OCI-LY3 (cell line): ENCODE results near the gene SMYD3.

Experiments used
- EZH2phosphoT487 ChIP-seq: fragments of 200-600 bp; shearing (Covaris generic); IDR thresholded peaks from 2 replicates; pipeline ENCODE4 v1.6.1; 2018; ENCODE audit warnings: antibody characterized with exemption, mixed run types, low read depth
- TF ChIP-seq, protein P1 (sequence below): fragments of 200-600, 300-600 bp; sonication (generic); IDR thresholded peaks from 2 replicates; pipeline ENCODE4 v1.5.1; 2014; ENCODE audit warnings: antibody characterized with exemption, low read length, low read depth

DNA sequence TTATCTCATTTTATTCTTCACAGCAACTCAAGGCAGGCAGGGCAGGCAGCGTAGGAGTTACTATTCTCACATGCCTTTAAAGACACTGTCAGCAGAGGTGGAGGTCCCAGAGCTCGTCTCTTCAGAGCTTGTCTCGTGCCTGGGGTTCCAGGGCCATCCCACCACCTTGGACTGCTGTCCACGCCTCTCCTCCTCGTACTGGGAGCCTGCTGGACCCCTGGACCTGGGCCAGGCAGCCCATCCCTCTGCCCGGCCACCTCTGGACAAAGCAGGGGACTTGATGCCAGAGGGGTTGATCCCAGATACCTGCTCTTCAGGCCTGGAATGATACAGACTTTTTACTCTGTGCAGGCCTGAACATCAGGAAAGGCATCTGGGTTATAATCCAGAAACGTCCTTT lies 805.4 kb downstream of the SMYD3 start:
- TF ChIP-seq, protein P1, sequence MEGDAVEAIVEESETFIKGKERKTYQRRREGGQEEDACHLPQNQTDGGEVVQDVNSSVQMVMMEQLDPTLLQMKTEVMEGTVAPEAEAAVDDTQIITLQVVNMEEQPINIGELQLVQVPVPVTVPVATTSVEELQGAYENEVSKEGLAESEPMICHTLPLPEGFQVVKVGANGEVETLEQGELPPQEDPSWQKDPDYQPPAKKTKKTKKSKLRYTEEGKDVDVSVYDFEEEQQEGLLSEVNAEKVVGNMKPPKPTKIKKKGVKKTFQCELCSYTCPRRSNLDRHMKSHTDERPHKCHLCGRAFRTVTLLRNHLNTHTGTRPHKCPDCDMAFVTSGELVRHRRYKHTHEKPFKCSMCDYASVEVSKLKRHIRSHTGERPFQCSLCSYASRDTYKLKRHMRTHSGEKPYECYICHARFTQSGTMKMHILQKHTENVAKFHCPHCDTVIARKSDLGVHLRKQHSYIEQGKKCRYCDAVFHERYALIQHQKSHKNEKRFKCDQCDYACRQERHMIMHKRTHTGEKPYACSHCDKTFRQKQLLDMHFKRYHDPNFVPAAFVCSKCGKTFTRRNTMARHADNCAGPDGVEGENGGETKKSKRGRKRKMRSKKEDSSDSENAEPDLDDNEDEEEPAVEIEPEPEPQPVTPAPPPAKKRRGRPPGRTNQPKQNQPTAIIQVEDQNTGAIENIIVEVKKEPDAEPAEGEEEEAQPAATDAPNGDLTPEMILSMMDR: no peak
- TF ChIP-seq EZH2phosphoT487: no peak
